HG03432 (cell line): ENCODE measurements around the gene CHMP6.
"Not testable (repeated sequence)": the region's sequence is repeated elsewhere in the genome, so short reads cannot be mapped to it uniquely, and the experiment has no call there.

ENCODE experiments used
- ATAC-seq: cut with Tn5 transposase; IDR thresholded peaks from one replicate; pipeline ENCODE4 v1.9.1; 2021; ENCODE audit warnings: mild to moderate bottlenecking, moderate library complexity; ENCODE audit not compliant: unreplicated experiment

CHMP6 gene

DNA sequence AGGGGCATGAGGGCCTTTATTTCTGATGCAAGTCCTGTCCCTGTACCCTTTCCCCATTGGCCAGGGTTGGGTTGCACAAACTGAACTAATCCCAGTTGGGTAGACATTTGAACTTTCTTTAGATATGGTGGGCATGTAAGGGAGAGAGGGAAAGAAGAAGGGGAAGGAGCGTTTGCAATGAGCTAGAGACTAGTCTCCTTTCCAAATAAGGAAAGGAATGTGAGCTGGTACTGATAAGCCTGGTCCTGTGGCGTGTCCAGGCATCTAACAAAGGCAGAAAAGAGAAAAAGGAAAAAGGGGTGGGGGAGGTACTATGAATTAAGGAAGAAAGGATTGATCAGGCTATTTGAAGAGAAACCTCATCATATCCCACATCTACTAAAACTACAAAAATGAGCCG, 20.3 kb downstream of the CHMP6 start:
- no peak for ATAC-seq

DNA sequence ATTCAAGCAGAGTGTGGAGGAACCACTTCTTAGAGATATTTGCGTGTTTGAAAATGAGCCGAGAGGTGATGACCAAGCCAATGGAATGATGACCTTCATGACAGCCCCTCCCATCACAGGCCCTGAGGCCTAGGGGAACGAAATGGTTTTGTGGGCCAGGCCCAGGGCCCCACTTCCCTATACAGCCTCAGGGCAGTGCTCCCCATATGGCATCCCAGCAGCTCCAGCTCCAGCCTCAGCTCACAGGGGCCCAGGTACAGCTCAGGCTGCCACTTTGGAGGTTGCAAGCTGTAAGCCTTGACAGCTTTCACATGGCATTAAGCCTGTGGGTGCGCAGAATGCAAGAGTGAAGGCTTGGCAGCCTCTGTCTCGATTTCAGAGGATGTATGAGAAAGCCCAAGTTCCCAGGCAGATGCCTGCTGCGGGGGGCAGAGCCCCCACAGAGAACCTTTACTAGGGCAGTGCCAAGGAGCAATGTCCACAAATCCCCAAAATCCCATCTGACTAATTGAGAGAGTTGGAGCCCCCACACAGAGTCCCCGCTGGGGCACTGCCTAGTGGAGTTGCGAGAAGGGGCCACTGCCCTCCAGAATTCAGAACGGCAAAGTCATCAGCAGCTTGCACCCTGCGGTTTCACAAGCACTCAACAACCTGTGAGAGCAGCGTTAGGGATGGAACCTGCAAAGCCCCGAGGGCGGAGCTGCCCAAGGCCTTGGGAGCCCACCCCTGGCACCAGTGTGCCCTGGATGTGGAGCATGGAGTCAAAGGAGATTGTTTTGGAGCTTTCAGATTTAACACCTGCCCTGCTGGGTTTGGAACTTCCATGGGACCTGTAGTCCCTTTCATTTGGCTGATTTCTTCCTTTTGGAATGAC, 21.2 kb downstream of the CHMP6 start:
- no peak for ATAC-seq

DNA sequence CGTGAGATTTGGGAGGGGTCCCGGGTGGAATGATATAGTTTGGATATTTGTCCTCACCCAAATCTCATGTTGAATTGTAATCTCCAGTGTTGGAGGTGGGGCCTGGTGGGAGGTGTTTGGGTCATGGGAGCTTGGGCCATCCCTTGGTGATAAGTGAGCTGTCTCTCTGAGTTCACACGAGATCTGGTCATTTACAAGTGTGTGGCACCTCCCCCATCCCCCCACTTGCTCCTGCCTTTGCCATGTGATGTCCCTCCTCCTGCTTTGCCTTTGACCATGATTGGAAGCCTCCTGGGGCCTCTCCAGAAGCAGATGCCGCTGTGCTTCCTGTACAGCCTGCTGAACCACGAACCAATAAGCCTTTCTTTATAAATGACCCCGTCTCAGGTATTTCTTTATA, 22.0 kb downstream of the CHMP6 start:
- no peak for ATAC-seq

DNA sequence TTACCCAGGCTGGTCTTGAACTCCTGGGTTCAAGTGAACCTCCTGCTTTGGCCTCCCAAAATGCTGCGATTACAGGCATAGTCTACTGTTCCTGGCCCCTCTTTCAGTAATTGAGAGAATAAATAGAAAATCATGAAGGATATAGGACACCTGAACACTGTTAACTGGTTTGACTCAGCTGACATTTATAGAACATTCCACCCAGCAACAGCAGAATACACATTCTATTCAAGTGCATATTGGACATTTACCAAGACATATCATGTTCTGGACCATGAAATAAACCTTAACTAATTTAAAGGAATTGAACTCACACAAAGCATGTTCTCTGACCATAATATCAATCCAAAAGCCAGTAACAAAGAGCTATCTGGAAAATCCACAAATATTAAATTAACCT, 23.5 kb downstream of the CHMP6 start:
- no peak for ATAC-seq

DNA sequence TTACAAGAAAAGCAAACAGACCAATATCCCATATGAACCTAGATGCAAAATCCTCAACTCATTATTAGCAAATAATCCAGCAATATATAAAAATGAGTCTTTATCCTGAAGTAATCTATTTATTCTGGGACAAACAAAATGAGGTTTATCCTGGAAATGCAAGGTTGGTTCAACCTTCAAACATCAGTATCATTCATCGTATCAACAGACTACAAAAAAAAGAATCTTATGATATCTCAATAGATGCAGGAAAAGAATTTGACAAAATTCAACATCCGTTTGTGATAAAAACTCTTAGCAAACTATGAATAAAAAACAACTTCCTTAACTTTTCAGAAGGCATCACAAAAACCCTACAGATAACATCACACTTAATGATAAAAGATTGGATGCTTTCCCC, 24.9 kb downstream of the CHMP6 start:
- ATAC-seq = no peak

DNA sequence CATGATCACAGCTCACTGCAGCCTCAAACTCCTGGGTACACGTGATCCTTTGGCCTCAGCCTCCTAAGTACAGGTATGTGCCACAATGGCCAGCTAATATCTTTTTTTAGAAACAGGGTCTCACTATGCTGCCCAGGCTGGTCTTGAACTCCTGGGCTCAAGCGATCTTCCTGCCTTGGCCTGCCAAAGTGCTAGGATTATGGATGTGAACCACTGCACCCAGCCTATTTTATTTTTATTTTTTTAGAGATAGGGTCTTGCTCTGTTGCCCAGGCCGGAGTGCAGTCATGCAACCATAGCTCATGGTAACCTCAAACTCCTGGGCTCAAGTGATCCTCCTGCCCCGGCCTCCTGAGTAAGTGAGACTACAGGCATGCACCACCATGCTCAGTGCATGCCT, 25.7 kb downstream of the CHMP6 start:
- not testable (repeated sequence) for ATAC-seq

DNA sequence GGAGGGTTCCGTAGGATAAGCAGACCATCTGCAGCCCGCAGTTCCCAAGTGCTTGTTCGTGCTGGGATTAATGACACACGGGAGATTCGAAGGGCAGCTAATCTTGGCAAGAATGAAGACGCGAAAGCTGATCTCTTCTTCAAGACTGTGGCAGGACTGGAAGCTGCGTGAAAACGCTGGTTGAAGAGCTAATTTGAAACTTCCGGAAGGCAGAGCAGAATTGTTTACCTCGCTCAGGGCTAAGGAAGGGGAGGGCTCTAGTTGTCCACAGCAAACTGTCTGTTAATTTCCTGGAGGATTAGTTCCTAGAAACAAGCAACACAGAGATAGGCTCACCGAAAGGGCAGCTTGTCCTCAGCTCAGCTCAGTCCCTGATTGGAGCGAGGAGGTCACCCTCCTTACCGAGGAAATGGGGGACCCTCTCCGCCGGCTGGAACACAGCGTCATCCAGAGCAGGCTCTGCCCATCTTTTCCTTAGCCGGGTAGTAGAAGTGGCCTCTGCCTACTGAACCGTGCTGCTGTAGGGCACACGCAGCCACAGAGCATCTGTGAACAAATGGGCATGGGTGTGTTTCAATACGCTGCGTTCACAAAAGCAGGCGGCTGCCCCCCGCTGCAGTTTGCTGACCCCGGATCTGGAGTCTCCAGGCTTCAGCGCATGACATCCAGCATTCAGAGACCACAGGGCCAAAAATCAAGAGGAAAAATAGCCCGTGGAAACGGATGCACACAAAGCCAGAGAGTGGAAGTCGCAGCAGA, 26.6 kb downstream of the CHMP6 start:
- ATAC-seq = no peak

DNA sequence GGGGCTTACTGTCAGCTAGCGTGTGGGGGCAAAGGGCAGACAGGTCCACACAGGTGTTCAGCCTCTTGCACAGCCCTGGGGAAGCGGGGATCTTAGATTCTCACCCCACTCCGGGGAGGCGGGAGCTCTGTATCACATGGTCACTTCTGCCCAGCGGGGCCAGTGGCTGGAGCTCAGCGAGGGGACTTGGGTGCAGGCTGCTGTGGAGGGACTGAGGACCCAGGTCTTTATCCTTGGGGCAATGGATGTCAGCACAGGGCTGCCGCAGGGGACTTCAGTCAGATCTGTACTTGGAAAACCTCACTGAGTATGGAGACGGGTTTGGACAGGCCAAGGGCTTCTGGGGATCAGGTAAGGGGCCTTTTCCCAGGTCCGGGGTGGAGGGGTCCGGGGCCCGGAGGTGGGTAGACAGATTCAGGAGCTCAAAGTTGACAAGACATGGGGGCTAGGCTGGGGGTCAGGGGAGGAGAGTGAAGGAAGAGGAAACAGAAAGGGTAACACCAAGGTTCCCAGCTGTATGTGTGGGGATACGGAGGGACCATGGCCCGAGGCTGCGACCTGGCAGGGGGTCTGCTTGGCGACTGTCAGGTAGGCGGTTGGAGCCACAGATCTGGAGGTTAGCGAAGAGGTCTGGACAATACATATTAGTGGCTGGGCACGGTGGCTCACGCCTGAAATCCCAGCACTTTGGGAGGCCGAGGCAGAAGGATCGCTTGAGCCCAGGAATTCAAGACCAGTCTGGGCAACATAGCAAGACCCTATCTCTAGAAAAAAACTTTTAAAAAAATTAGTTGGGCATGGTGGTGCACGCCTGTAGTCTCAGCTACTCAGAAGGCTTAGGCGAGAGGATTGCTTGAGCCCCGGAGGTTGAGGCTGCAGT, 28.2 kb downstream of the CHMP6 start:
- ATAC-seq = no peak

DNA sequence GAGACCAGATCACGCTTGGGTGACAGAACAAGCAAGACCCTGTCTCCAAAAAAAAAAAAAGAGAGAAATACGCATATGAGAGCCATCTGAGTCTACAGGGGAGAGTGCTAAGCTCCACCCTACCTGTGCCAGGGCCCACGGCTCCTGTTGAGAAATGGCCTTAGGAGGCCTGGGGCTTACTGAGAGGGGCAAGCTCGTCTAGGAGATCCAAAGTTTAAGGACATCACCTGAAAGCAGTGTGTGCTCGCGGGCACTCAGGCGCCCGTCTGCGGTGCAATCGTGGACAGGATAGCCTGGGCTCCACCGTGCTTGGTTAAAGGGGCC, 28.8 kb downstream of the CHMP6 start:
- no peak for ATAC-seq

DNA sequence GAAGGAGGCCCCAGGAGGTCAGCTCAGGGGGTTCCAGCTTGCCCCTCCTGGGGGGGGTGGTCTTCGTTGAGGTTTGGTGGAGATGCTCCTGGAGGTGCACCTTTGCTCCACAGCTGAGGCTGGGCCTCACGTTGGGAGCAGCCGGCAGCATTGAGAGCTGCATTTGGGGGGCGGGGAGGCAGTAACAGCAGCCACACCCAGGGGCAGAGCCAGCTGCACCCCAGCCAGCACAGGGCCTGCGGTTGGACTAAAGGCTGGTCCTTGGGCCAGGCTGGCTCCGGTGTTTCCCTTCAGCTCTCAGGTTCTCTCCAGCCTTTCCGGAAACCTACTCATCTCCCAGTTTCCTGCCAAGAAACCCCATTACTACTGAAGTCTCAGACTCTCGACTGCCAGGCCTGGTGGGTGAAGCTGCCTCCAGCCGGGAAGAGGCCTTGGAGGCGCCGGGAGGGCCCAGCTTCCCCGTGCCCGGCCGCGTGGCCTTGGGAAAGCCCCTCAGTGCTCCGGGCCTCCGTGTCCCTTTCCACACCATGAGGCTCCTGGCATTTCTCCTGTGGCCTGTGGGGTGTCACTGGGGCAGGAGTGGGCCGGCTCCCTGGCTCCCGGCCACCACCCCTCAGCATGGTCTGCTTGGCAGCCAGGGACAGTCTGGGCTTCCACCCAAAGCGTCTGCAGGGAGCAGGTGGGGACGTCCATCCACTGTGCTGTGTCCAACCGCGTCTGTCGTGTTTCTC, 29.3 kb downstream of the CHMP6 start:
- ATAC-seq = no peak

DNA sequence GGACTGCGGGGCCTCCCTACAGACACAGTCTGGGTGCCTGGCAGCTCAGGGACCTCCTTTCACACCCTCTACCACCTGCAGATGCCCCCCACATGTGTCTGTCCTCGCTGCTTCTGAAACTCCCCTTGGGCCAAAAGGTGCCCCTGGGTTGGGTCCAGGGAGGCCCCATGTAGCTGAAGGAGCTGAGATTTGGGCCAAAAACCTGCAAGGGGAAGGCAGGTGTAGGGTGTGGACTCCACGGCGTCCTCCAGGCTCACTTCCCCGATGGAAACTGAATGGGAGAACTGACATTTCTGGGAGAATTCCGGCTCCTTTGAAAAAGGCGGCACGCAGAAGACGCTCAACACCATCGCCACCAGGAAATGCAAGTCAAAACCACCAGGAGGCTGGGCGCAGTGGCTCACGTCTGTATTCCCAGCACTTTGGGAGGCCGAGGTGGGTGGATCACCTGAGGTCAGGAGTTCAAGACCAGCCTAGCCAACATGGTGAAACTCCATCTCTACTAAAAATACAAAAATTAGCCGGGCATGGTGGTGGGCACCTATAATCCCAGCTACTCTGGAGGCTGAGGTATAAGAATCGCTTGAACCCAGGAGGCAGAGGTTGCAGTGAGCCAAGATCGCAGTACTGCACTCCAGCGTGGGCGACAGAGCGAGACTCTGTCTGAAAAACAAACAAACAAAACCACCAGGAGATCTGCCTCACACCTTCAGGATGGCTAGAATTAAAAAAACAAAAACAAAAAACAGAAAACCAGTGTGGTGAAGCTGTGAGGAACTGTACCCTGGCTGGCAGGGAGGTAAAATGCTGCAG, 30.1 kb downstream of the CHMP6 start:
- no peak for ATAC-seq

DNA sequence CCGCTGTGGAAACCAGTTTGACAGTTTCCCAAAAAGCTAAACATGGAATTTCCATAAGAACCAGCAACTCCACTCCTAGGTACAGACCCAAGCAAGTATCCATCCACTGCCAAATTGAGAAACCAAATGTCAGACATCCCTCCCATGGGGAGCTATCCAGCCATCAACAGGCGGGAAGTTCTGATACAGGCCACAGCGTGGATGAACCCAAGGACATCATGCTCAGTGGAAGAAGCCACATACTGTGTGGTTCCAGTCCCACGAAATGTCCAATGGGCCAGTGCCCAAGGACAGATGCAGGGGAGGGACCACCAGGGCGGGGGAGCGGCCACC, 30.7 kb downstream of the CHMP6 start:
- no peak for ATAC-seq

DNA sequence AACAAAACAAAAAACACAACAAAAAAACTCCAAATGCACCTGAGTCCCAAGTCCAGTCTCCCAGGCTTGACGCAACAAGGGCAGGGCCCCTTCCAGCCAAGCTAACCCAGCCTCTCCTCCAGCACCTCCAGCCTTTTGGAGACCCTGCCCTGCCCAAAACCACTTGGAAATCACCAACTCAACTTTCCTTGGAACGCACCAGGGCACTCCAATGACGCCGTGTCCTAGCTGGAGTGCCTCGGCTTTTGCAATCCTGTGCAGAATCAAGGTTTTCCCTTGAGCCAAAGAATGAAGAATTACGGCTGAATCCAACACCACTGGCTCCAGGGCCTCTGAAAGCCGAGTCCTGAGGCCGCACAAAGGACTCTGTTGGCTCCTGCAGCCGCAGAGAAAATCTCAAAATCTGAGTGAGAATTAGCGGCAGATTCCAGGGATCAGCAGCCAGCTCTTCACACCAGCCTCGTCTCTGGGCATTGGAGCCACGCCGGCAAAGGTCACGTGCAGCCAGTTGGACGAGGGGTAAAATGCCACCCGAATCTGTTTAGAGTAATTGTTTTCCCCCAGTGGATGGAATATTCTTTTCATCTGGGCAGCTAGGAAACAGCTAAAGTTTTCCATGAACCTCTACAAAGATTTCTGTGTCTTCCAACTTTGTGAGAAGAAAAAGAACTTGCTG, 33.6 kb downstream of the CHMP6 start:
- ATAC-seq = no peak

DNA sequence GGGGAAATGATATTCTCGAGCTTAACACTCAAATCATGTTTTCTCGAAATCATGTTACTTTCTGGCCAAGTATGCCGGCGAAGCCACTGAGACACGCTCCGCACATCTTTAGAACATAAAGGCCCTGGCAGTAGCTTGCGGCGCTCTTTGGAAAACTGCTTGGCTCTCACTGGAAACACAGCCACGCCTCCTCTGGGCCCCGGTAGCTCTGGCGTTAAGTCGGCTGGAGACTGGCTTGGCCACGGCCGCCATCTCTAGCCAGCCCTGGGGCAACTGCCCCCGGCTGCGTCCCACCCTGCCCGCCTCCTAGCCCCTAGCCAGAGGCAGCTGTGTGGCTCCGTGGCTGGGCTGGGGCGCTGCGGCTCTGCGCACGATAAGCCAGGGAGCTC, 34.1 kb downstream of the CHMP6 start:
- ATAC-seq = no peak

DNA sequence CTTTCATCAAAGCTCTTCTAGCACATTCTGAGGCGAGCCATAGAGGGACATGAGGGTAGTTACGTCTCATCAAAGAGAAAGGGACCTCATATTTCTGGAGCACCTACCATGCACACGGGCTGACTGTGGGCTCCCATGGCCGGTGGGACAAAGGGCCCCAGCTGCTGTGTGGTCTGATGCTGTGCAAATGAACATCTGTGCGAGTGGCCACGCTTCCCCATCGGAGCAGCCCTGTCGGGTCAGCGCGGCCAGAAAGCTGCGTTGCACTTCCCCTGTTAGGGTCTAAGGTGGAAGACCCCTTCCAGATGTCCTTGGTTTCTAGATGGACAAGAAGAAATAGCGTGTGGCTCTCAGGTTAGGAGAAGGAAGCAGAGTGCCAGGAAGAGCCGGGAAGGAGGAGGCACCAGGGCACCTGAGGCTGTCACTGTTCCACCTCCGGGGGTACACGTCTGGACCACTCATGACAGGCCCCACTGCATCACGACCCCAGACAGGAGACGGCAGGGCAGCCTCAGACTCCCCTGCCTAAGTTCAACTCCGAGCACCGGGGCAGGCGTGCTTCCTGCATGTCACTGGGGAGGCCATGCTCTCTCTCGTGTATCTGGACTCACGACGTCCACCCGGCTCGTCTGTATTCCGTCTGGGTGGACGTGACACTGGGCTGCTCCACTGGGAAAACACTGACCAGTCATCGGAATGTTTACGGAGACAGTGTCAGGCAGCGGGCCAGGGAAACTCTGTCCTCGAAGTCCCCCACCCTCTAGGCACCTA, 34.8 kb downstream of the CHMP6 start:
- ATAC-seq = no peak

DNA sequence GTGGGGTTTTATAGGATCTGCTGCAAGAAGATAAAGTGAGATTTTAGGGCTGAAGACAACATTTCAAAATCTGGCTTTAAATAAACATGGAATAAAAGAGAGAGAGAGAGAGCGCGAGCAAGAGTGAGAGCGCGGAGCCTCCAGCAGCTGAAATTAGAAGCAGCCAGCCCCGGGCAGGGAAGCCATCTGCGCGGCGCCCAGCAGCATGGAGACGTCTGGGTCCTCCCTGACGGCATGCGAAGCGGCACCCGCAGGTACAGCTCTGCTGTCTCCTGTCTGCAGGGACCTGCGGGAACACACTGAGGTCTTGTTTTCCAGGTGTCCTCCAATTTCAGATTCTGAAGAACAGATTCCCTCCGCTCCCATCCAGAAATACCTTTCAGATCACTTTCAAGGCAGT, 35.4 kb downstream of the CHMP6 start:
- no peak for ATAC-seq

DNA sequence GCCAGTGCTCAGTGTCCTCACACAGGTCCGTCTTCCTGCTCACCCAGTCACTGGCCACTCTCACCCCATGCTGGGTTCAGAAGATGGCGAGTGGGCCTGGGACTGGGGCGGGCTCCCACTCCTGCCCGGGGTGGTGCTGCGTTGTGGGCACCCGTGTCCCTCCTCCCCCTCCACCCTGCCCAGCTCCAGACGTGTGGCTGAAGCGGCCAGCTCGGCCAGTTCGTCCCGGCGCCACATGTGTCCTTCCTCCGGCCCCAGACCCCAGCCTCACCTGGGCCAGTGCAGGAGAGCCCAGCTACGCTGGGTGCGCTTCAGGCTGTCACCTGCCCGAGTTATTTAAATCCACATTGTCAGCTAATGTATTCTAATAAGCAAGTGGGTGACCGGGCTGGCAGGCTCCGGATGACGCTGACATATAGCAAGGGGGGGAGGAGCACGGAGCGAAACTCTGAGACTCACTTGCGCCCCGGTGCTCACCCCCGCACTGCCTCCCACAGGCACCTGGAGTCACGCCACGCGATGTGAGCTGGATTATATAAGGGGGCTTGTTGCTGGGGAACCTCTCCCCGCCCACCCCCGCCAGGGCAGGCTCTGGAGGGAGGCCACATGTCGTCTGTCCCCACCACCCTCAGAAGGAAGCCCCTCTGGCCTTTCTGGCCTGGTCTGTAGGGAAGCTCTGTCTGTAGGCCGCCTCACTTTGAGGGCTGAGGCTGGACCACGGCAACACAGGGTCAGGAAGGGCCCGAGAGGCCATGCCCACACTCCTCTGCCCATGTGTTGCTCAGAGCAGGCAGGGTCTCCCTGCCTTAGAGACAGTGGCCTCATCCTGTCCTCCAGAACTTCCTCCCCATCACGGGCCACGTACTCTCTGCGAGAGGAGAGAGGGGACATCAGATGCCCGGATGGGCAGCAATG, 36.2 kb downstream of the CHMP6 start:
- ATAC-seq = no peak

DNA sequence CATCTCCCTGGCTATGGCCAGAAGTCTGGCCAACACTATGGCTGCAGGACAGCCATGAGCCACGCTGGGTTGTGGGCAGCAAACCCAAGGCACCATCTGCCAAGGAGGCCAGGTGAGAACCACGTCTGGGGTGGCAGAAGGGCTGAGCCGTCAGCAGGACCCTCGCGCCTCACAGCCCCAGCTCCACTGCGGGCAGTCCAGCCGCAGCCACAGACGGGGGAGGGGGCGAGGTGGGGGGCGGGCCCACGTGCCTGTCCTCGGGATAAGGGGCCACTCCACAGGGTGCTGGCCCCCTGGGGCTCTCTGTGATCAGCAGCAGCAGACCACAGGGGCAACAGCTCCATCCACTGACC, 36.8 kb downstream of the CHMP6 start:
- ATAC-seq = no peak
